WERI-Rb-1 (cell line): ENCODE measurements around the gene SLC2A8.

Experiments used
- DNase-seq: peaks from one replicate; pipeline ENCODE4 v3.0.0-alpha.2; 2020
- H3K27ac ChIP-seq: fragments of 250-450 bp; sonication (Bioruptor Pico); 2 replicates; pipeline ENCODE4 v1.5.1; 2020; ENCODE audit warnings: mild to moderate bottlenecking, moderate library complexity
- H3K27me3 ChIP-seq: fragments of 250-450 bp; sonication (Bioruptor Pico); 2 replicates; pipeline ENCODE4 v1.5.1; 2021; ENCODE audit warnings: mild to moderate bottlenecking, low read depth, moderate library complexity; ENCODE audit not compliant: insufficient read depth, severe bottlenecking
- H3K36me3 ChIP-seq: fragments of 250-450 bp; sonication (Bioruptor Pico); 2 replicates; pipeline ENCODE4 v1.5.1; 2020; ENCODE audit warnings: mild to moderate bottlenecking, moderate library complexity
- H3K4me3 ChIP-seq: 2 replicates; pipeline ENCODE4 v1.5.1; 2011; ENCODE audit warnings: low read depth, mild to moderate bottlenecking, control low read depth, low read length
- H3K9me3 ChIP-seq: fragments of 250-450 bp; sonication (Bioruptor Pico); 2 replicates; pipeline ENCODE4 v1.5.1; 2021; ENCODE audit warnings: mild to moderate bottlenecking, moderate library complexity; ENCODE audit not compliant: severe bottlenecking
- CTCF ChIP-seq: IDR thresholded peaks from 2 replicates; pipeline ENCODE4 v1.5.1; 2011; ENCODE audit warnings: low read depth, mild to moderate bottlenecking, control low read depth, inconsistent platforms, low read length

The SLC2A8 gene

GRCh38 chr9:127445851-127446712 is 49.1 kb downstream of the SLC2A8 start:
- peaks cover 100% of the 10 kb centered on the region for H3K36me3 ChIP-seq
- TF ChIP-seq CTCF = no peak
- H3K9me3 ChIP-seq = peaks cover 20% of the 10 kb centered on the region
- no peaks in the 10 kb centered on the region for H3K27me3 ChIP-seq
- H3K4me3 ChIP-seq = no peak overlapping the region
- DNase-seq = no peak
- no peak overlapping the region for H3K27ac ChIP-seq

DNA sequence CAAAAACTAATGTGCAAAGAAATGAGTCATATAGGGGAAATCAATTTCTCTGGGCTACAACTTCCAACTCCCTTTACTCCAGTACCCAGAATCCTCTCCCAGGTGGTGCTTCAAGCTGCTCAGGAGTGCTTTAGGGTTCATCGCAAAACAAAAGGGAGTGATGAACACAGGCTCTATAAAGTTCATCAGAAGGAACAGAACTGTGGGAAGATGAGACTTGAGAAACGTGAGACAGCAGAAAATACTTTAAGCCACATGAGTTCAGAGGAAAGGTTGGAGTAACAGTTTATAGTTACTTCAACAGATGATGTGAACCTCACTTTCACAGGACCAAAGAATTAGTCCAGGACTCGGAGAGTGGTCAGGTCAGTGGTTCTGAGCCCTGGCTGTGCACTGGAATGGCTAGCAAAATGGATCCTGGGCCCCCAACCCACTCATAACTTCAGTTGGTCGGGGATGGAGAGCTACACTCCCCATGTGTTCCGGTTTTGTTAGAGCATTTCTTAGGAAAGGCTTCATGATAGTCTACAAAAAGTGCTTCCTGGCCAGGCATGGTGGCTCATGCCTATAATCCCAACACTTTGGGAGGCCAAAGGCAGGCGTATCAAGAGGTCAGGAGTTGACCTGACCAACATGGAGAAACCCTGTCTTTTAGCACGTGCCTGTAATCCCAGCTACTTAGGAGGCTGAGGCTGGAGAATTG is 49.9 kb downstream of the SLC2A8 start:
- peaks cover 18% of the 10 kb centered on the region for H3K9me3 ChIP-seq
- no peak overlapping the region for H3K4me3 ChIP-seq
- H3K27ac ChIP-seq = no peak overlapping the region
- DNase-seq = no peak
- no peaks in the 10 kb centered on the region for H3K27me3 ChIP-seq
- TF ChIP-seq CTCF = no peak
- H3K36me3 ChIP-seq = peaks cover 93% of the 10 kb centered on the region

- DNase-seq = no peak
- no peak overlapping the region for H3K4me3 ChIP-seq
- peaks cover 86% of the 10 kb centered on the region for H3K36me3 ChIP-seq
- no peak overlapping the region for H3K27ac ChIP-seq
- no peak for TF ChIP-seq CTCF
- H3K27me3 ChIP-seq = no peaks in the 10 kb centered on the region
- H3K9me3 ChIP-seq = peaks cover 16% of the 10 kb centered on the region
These were observed 50.6 kb downstream of the SLC2A8 start for GRCh38 chr9:127447416-127448111.

DNA sequence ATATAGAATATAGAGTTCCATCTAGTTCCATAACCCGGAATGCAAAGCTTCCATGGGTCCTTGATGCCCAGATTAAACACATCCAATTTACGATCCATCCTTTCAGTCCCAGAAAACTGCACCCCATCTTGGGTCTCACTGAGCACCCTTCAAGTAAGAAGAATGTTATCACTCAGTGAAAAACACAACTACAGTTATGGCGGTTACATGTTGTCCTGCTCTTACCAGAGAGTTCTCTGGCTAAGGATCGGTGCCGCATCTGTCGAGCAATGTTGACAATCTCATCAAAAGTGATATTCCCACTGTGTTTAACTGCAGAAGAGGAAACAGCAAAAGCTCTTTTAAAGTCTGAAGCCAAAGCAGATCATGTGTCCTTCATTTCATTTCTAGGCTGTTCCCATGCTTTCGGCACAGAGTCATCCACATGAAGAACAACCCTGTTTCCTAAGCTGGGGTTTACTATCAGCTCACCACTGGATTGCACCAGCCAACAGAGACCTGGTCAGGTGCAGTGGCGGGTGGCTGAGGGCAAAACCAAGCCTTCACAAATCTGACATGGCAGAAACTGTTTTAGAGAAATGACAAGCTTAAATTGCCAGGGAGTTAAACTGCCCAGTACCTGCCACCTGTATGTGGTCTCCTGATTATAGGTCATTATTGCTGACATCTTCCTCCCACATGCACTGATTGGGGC is 51.3 kb downstream of the SLC2A8 start:
- no peak for DNase-seq
- no peak for TF ChIP-seq CTCF

GRCh38 chr9:127449332-127449966 is 52.5 kb downstream of the SLC2A8 start:
- no peak for TF ChIP-seq CTCF
- no peak for DNase-seq
- peaks cover 6% of the 10 kb centered on the region for H3K9me3 ChIP-seq
- H3K27me3 ChIP-seq = no peaks in the 10 kb centered on the region
- peak overlapping the region; percentile 89 for H3K27ac ChIP-seq
- peaks cover 69% of the 10 kb centered on the region for H3K36me3 ChIP-seq
- peak overlapping the region; percentile 94 for H3K4me3 ChIP-seq

More for the DNA sequence above, 51.3 kb downstream of the SLC2A8 start:
- H3K4me3 ChIP-seq = no peak overlapping the region
- peaks cover 13% of the 10 kb centered on the region for H3K9me3 ChIP-seq
- peaks cover 79% of the 10 kb centered on the region for H3K36me3 ChIP-seq
- peak overlapping the region; percentile 11; the same call in 1 of the 2 replicates for H3K27ac ChIP-seq
- H3K27me3 ChIP-seq = no peaks in the 10 kb centered on the region
